ENCODE measurements around the gene BCAS1.

DNA sequence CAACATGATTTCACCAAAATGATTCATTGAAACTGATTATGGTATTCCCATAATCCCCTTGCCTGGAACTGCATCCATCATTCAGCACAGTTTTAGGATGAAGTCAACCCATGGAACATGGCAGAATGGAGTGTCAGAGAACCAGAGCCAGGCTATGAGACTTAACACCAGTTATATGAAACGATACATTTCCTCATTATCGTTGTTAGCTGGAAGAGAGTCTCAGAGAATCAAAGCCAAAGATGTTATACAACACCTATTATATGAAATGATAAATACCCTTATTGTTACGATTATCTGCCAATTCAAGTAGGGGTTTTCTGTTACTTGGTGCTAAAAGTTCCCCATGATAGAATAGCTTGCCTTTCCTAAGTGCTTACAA is 131.2 kb downstream of the BCAS1 start:
- TF ChIP-seq, protein P1, sequence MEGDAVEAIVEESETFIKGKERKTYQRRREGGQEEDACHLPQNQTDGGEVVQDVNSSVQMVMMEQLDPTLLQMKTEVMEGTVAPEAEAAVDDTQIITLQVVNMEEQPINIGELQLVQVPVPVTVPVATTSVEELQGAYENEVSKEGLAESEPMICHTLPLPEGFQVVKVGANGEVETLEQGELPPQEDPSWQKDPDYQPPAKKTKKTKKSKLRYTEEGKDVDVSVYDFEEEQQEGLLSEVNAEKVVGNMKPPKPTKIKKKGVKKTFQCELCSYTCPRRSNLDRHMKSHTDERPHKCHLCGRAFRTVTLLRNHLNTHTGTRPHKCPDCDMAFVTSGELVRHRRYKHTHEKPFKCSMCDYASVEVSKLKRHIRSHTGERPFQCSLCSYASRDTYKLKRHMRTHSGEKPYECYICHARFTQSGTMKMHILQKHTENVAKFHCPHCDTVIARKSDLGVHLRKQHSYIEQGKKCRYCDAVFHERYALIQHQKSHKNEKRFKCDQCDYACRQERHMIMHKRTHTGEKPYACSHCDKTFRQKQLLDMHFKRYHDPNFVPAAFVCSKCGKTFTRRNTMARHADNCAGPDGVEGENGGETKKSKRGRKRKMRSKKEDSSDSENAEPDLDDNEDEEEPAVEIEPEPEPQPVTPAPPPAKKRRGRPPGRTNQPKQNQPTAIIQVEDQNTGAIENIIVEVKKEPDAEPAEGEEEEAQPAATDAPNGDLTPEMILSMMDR (IDR thresholded peaks at IDR 0.05) = no peak
- no peak for TF ChIP-seq POLR2A (IDR thresholded peaks at IDR 0.05)

Data from body of pancreas (tissue), 4 donors.